ENCODE measurements around the gene FTO.

Gene FTO

DNA sequence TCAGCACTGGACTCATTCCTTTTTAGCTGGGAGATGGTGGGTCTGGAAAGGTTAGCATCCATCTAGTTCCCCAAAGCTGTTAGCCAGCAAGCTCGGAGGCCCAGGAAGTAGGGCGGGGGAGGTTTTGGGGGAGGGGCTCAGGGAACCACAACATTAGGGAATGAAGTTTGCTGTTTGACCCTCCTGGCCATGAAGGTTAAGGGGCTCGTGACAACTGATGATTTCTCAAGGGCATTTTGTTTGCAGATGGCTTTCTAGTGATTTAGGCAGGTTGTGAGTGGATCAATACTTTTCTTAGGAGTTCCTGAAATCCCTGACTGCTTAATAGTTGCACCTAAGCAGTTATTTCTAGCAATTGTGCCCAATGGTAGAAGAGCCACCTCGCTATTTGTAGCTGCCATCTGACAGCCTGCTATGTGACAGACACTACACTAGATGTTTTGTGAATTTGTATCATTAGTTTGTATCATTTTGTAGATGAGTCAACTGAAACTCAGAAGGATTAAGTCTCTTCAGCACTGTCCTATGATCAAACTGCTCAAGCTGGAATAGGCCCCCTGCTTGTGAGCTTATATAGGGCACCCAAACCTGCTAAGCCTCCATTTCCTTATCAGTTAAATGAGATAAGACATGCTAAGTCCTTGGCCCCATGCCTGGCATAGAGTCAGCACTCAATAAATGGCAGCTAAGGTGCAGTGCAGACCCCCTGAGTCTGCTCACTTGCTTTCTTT is 436.3 kb downstream of the FTO start:
- no peak for DNase-seq

DNA sequence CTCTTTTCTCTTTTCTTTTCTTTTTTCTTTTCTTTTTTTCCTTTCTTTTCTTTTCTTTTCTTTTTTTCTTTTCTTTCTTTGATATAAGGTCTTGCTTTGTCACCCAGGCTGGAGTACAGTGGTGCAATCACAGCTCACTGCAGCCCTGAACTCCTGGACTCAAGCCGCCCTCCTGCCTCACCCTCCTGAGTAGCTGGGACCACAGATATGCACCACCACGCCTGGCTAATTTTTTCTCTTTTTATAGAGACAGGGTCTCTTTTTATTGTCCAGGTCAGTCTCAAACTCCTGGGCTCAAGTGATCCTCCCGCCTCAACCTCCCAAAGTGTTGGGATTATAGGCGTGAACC is 436.8 kb downstream of the FTO start:
- no peak for DNase-seq

DNA sequence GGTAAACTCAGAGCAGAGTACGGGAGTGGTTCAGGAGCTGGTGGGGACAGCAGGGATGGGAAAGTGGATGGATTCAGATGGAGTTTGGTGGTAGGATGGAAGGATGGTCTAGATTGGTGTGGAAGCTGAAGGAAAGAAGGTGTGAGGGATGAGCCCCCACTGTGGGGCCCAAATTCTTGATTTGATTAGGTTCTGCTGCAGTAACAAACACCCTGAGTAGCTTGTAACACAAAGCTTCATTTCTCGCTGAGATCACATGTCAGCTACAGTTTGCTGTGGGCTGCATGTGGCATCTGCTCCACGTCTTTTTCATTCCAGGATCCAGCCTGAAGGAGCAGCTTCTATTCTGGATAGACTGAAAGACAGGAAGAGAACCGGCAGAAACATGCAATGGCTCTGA is 438.8 kb downstream of the FTO start:
- DNase-seq = no peak

DNA sequence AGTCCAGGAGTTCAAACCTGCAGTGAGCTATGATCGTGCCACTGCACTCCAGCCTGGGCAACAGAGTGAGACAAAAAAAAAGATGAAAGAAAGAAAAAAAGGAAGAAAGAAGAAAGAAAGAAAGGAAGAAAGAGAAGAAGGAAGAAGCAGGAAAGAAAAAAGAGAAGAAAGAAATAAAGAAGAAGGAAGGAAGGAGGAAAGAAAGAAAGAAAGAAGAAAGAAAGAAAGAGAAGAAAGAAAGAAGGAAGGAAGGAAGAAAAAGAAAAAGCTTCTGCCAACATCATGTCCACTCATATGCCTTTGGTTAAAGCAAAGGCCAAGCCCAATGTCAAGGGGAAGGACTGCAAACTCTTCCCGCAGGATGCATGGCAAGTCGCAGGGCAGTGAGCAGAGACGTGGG is 439.5 kb downstream of the FTO start:
- no peak for DNase-seq

DNA sequence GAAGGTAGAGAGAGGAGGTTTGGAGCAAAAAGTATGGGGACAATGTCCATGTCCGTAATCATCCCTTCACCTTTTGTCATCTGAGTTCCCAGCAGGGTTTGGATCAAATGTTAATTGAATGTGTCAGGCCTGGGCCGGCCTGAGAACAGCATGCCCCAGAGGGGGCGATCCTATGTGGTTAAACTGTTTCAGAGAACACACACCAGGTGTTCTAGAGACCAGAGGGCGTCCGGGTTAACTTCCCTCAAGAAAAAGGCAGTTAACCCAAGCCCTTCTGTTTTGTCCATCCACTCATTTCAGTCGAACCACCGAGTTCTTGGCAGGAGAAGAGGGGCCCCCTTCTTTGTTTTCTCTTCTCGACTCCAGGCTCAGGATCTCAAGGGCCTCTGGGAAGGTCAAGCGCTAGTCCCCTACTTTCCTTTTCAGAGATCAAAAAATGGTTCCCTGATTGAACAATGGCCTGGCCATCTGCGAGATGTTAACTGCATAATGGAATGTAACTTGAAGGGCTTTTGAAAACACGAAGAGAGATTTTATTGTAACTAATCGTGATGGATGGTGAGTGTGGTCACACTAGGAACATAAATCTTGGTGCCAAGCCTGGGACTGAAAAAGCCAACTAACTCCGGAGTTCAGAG is 440.1 kb downstream of the FTO start:
- no peak for DNase-seq

DNA sequence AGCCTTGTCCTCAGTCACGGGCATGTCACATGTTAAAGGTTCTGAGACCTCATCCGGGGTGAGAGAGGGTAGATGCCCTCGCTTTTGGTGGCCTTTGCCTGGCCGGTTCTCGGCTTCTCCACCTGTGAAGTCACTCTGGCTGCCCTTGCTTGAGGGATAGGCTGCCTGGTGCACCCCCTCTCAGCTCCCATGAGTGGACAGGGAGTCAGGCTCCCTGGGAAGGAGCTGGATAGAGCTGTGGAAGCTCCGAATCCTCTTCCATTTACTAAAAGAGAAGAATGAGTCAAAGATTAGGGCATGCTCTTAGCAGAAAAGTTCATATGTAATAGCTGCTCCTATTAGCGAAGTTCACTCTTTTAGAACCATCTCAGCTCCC is 440.6 kb downstream of the FTO start:
- no peak for DNase-seq

DNA sequence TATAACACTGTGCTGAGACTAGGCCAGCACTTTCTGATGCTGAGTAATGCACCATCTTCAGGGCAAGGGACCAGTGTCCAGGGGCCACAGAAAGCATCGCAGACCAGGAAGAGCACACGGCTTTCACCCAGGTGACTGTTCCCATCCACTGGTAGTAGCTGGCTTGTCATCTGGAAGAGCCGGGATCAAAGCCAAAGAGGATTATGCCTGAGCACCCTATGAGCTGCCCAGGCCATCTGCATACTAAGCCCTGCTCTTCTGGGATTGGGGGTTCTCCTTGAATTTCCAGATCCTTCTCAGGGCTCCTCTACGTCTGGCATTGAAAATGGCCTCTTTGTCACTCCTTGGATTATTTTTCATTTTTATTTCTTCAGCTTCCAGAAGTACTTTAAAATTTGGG is 441.9 kb downstream of the FTO start:
- no peak for DNase-seq

DNA sequence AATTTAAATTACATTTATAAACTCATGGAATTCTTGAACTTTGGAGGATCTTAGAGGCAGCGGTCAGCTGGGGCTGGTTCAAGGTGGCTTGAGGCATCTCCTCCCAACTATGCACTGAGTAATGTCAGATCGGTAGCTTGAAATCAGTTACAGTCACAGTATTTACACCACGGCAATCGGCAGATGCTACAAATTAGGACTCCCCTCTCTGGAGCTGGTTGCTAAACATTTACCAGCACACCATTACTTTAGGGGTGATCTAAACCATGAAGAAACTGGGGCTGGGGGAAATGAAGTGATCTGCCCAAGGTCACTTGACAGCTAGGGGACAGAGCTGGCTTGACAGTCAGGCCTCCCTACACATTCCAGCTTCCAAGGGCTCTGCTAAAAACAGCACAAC is 445.0 kb downstream of the FTO start:
- no peak for DNase-seq

DNA sequence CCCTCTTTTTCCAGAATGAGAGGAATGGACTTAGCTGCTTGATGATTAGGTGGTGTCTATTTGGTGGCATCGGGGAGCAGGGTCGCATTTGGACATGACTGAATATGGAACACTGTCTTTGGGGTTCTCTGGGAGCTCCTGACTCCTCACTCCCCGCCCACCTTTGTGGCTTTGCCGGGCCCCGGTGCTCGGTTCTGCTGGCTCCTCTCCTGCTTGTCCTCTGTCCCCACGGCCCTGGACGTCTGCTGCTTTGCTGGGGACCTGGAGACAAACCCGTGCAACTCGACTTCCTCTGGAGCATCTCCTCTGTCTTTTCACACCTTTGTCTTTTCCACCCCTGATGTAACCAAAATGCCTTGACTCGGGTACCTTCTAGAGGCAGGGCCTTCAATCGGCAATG is 446.9 kb downstream of the FTO start:
- DNase-seq = no peak

DNA sequence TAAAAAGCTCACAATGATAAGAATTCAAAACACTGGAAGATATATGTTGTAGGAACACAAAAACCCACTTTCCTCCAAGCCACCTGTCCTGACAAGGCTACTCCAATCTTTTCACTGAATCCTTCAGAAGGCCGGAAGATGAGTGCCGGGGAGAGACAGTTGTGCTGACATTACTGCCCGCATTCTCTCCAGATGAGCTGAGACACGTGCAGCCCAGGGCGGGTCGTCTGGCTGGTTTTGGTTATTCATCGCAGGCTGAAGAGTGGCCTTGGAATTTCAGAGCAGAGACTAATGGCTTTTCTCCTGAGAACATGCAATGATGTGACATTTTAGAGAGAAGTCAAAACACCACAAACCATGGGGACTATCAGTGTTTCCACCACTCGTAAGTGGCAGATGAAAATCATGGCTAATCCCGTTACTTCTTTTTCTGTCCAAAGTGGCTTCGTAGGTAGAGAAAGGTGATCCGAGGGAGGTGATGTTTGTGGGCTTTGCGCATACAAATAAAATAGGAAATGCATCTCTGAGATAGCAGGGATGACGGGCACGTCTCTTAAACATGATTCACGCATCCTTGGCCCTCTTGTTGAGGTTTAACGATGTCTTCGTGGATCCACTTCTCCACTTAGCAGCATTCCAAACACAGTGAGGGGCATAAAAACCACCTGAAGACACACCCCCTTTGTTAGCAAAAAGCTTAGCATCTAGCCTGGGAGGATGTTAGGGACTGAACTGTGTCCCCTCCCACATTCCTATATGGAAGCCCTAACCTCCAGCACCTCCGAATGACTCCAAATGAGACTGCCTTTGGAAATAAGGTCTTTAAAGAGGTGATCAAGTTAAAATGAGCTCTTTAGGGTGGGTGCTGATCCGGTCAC is 448.6 kb downstream of the FTO start:
- no peak for DNase-seq

DNA sequence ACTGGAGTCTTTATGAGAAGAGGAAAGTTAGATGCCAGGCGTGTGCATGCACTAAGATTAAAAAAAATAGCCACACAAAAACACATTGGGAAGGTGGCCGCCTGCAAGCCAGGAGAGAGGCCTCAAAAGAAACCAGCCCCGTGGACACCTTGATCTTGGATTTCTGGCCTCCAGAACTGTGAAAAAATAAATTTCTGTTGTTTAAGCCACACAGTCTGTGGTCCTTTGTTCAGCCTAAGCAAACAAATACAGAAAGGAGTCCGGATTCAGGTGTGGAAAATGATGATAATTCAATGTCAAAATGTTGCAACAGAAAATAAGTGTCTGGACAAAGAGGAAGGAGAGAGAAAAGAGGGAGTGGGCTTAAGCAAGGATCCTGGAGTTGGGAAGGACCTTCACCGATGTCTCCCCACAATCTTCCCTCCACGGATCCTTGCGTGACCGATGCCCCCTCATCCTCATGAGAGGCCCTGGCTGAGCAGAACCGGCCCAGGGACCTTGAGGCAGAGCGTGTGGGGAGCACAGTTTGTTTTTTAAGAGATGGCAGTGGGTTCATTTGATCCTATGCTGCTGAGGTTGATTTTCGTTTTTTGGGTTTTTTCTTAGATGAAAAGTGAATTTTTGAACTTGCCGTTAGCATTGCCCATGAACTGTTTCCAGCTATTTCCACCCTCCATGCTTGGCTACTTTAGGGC is 449.4 kb downstream of the FTO start:
- no peak for DNase-seq

DNA sequence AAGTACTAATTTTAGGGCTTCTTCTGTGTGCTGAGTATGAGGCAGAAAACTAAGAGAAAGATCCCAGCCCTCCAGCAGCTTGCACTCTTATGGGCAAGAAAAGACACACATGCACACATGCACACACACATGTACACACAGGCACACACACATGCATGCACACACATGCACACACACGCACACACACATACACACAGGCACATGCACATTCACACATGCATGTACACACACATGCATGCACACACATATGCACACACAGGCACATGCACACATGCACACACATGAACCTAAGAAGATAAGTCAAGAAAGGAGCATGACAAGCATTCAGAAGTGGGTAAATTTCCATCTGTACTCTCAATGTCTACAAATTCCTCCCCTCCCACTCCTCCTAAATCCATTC is 452.4 kb downstream of the FTO start:
- no peak for DNase-seq

DNA sequence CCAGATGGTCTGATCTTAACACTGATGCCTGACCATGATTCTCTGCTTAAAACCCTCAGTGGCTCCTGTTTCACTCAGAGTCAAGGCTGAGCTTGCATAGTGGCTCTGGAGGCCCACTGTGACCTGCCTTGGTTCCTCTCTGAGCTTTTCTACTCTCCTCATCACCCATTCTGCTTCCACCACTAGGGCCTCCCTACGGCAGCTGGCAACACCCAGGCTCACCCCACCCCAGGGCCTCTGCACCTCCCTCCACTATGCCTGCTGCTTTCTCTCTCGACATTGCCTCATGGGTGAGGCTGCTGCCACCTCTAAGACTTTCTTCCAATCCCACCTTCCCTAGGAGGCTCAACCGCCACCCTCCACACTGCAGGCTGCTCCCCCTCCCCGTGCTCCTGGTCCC is 455.0 kb downstream of the FTO start:
- DNase-seq = no peak

DNA sequence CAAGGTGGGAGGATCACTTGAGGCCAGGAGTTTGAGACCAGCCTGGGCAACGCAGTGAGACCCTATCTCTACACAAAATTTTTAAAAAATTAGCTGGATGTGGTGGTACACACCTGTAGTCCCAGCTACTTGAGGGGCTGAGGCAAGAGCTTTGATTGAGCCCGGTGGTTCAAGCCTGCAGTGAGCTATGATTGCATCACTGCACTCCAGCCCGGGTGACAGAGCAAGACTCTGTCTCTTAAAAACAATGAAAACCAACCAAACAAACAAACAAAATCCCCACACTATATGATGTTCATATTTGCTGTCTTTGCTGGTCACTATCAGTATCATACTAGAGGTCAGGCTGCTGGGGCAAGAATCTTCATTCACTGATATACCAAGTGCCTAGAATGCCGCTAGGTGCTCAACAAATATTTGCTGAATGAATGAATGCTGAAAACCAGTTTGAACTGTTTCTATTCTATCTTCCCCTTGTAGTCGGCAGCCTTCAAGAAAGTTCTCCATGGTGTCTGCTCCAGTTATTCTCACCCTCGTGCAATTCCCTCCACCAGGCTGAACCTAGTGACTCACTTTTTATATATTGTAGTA is 455.6 kb downstream of the FTO start:
- DNase-seq = no peak

DNA sequence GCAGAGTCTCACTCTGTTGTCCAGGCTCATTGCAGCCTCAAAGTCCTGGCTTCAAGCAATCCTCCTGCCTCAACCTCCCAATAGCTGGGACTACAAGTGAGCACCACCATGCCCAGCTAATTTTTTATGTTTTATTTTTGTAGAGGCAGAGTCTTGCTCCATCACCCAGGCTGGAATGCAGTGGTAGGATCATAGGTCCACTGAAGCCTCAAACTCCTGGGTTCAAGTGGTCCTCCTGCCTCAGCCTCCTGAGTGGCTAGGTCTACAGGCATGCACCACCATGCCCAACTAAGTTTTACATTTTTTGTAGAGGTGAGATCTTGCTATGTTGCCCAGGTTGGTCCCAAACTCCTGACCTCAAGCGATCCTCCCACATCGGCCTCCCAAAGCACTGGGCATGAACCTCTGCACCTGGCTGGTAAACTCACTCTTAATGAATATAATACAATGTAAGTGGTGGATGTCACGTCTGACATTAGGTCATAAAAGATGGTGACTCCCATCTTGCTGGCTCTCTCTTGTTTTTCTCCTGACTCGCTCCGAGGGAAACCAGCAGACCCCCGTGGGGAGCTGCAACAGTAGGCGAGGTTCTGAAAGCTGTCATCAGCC is 456.4 kb downstream of the FTO start:
- no peak for DNase-seq

DNA sequence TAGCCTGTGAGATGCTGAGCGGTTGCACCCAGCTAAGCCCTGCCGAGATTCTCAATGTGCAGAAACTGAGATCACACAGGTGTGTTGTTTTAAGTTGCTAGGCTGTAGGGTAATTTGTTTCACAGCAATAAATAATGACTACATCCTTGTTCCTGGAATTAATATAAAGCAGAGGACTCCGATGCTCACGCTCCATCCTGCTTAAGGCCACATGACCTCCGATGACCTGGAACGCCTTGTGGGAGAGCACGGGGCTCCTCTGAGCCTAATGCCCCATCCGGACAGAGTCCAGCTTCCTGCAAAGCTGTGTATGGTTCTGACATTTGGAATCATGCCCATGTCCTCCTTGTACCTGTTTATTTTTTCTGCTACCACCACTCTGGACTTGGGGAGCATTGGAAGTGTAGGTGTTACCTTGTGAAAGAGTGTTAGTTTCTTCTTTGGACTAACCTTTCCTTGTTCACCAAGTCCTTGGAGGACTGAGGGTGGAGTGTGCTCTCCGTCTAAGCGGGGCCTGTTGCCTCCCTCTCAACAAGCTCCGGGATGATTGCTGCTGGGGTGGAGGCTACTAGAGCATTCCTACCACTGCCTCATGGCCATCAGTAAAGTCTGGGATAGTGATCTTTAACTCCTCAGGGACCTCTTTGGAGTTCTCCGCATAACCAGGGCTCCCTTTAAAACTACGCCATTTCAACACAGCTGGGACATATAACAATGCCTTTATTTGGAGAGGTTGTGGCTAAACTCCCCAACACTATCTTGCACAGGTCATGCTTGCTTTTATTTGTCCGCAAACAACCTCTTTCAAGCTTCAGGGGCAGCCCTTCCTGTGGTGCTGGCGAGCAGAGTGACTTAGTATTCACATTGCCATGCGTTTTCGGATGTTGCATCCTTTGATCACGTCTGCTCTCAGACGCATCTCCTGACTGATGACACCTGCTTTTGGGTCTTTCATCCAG is 457.3 kb downstream of the FTO start:
- DNase-seq = no peak

DNA sequence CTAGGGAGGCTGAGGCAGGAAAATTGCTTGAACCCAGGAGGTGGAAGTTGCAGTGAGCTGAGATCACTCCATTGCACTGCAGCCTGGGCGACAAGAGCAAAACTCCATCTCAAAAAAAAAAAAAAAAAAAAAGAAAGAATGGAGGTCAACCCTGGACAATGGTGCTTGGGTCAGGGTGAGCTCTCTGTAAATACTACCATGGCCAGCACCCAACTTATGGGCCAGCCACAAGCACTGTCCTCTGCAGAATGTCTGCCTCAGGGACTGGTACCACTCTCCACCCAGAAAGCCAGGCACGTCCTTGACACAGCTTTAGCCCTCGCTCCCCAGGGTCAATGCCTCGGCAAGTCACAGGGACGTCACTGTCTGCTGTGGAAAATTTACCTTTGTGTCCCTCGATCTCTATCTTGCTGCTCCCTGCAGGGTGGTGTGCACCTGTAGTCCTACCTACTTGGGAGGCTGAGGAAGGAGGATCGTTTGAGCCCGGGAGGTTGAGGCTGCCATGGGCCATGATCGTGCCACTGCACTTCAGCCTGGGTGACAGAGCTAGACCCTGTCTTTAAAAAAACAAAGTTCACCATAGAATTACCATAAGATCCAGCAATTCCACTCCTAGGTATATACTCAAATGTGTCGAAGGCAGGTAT is 459.4 kb downstream of the FTO start:
- no peak for DNase-seq

DNA sequence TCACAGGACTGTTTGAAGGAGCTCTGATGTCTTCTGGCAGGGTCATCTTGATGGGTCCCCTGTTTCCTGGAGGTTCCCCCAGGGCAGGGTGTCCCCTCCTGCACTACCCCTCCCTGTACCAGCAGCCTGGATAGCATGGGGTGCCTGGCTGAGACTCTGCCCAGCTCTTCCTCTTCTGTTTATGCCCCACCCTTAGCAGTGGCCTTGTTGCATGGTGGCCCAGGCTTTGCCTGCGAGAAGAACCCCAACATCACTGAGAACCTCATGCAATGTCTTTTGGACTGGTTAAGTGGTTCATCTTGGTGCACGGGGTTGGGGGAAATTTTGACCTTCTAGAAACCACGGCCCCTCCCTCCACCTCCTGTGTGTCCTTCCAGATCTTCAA is 460.8 kb downstream of the FTO start:
- DNase-seq = no peak

DNA sequence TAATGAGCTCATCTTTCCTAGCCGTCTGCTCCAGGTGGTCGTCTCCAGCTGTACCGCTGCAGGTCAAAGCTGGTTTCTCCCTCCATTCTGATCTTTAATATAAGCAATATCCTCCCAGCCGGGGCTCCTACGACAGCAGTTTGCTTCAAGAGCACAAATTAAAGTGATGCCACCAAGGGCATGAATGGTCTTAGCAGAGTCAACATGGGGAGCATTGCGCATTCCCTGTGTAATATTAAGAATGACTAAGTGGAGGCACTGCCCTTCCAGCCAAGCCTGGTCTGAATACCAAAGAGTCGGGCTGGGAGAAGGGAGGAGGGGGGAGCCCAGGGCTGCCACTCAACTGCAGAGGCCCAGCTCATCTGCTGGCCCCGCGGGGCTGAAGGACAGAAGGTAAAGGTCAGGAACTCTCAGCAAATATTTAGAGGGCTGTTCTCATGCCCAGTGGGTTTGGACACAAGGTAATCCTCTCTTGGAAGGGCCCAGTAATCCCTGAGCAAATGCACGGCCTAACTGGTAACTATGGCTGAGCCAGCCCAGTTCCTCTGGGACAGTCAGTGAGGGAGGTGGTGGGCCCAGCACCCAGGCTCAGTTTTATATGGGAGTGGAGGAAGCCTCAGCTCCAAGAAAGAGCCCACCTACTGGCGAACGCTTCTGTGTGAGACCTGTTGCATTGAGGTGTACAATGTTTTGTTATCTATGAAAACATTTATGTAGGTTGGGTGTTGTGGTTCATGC is 461.4 kb downstream of the FTO start:
- DNase-seq = no peak
